LNCaP clone FGC (cell line): Measurements from ENCODE around the gene DYSF.

Experiments used
- DNase-seq: peaks from one replicate; pipeline ENCODE4 v3.0.0-alpha.2; 2011; ENCODE audit warnings: low read depth
- H3K4me3 ChIP-seq: 2 replicates; pipeline ENCODE4 v1.5.1; 2011; ENCODE audit warnings: mild to moderate bottlenecking, low read depth, low read length, control low read depth
- CTCF ChIP-seq: IDR thresholded peaks from 2 replicates; pipeline ENCODE4 v1.5.1; 2012; ENCODE audit warnings: mild to moderate bottlenecking; ENCODE audit not compliant: control insufficient read depth, insufficient read depth; ENCODE audit errors: extremely low read depth

The DYSF gene

GRCh38 chr2:71536226-71536671, 82.9 kb downstream of the DYSF start:
- H3K4me3 ChIP-seq, result no peak overlapping the region
- no peak for TF ChIP-seq CTCF
- DNase-seq, result no peak

GRCh38 chr2:71538241-71538640, 84.9 kb downstream of the DYSF start:
- DNase-seq, result no peak
- no peak for TF ChIP-seq CTCF
- H3K4me3 ChIP-seq, result no peak overlapping the region

GRCh38 chr2:71538656-71539265, 85.4 kb downstream of the DYSF start:
- TF ChIP-seq CTCF, result no peak
- no peak for DNase-seq
- no peak overlapping the region for H3K4me3 ChIP-seq

GRCh38 chr2:71540818-71541217, 87.5 kb downstream of the DYSF start:
- TF ChIP-seq CTCF, result no peak
- DNase-seq, result no peak
- H3K4me3 ChIP-seq, result no peak overlapping the region

- no peak for DNase-seq
- H3K4me3 ChIP-seq, result no peak overlapping the region
- TF ChIP-seq CTCF, result no peak
These were observed 91.7 kb downstream of the DYSF start for GRCh38 chr2:71544919-71545571.

GRCh38 chr2:71545572-71546274, 92.4 kb downstream of the DYSF start:
- peak; percentile 7 for DNase-seq
- H3K4me3 ChIP-seq, result no peak overlapping the region
- peak; percentile 67 for TF ChIP-seq CTCF
